ENCODE results near the gene LRRTM2.
"Not testable (repeated sequence)": the region's sequence is repeated elsewhere in the genome, so short reads cannot be mapped to it uniquely, and the experiment has no call there.

LRRTM2 gene, protein sequence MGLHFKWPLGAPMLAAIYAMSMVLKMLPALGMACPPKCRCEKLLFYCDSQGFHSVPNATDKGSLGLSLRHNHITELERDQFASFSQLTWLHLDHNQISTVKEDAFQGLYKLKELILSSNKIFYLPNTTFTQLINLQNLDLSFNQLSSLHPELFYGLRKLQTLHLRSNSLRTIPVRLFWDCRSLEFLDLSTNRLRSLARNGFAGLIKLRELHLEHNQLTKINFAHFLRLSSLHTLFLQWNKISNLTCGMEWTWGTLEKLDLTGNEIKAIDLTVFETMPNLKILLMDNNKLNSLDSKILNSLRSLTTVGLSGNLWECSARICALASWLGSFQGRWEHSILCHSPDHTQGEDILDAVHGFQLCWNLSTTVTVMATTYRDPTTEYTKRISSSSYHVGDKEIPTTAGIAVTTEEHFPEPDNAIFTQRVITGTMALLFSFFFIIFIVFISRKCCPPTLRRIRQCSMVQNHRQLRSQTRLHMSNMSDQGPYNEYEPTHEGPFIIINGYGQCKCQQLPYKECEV

DNA sequence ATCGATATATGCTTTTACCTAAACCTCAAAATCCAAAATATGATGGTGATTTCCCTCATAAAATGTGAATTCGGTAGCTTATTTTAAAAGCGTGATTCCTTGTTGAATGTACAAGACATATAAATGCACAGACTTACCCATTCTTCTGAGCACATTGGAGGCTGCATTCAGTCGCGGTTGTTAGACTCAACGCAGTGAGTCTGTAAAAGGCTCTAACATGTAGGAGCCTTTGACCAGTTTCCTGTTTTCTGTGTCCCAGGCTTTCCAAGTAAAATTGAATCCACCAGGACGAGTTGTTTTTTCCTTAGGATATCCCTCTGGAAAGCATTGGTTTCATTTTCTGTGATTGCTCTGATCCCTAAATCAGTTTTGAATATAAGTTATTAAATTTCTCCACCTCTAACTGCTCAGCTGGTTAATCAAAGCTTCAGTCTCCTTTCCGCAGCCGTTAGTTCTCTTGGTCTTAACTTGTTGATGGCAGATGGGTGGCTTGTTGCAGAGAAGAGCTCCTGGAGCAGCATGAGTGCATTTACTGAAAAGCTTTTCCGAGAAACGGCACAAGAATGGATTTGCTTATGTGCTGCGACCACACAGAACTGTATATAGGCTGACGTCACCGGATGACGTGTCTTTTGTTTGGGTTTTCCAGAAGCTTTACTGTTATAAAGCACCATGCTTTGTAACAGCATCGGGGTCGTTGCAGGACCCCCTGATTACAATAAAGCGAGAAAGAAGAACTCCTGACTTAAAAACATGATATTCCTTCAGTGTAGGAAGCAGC, at the start of gene LRRTM2:
Gene LRRTM2, minus strand, starts transcription at position 565 of the 781 bp plus-strand sequence. Its CDS starts 424 bp downstream, at position 141.
- no peak for DNase-seq (ENCODE audit: low read depth in 2 of 2)

DNA sequence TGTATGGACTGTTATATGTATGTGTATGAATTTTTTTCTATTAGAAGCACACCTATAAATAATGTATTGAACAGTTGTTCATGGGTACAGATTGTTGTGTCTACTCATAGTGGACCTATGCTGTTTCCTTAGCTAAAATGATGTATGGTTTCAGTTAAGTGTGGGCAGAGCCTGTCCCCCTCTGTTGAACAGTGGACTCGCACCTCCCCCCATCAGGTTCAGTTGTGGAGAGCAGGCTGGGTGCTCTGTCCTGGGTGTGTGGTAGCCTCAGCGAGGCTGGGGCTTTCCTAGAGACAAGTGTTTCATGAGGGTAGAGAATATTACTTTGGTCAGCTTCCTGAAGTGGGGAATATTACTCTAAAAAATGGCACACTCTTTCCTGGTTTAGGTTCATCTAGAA, 47.4 kb upstream of the LRRTM2 start:
- no peak for DNase-seq (ENCODE audit: low read depth in 2 of 2)

DNA sequence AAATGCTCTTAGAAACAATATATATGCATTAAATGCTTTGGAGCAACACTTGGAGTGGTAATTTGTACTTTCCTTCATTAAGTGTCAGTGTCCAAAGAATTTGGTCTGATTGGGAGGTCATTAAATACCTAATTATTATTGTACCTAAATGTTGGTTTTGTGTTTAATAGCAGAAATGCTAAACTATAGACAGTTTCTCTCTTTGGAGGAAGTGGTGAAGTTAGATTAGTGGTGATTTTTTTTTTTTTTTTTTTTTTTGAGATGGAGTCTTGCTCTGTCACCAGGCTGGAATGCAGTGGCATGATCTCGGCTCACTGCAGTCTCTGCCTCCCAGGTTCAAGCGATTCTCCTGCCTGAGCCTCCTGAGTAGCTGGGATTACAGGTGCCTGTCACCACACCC, 46.2 kb upstream of the LRRTM2 start:
- DNase-seq (ENCODE audit: low read depth in 2 of 2): not testable (repeated sequence)

- no peak for DNase-seq (ENCODE audit: low read depth in 2 of 2)
Observed at GRCh38 chr5:138920181-138920580, 45.0 kb upstream of the LRRTM2 start.

DNA sequence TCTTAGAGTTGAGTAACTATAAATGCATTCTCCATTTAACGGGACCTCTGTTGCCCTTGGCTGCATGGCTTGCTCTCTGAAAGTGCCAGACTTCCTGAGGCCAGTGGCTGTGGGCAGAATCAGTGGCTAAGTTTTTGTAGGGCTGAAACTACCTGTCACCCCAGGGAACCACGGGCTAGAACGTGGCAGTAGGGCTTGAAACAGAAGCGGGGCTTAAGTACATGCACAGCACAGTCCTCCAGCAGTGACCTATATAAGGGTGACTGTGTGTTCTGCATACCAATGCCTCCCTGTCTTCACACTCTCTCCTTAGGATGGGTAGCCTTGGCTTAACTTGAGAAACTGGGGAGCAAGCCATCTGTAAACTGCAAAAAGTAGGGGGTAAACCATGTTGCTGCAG, 43.6 kb upstream of the LRRTM2 start:
- DNase-seq (ENCODE audit: low read depth in 2 of 2): no peak

DNA sequence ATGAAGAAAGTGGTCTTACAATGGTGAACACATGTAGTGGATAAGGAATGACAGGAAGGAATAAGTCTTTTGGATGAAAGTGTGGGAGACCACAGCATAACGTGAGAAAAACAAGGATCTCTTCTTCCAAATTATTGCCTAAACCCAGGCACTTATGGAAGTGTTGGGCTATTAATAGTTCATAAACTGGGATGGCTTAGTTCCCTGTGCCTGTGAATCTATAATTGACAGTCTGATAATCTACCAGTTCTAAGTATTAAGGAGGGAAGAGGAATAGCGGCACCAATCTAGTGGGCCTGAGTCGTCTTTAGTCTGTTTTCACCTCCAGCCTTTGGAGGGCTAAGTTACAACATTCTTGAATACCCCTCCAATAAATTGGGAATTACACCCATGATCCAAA, 39.2 kb upstream of the LRRTM2 start:
- no peak for DNase-seq (ENCODE audit: low read depth in 2 of 2)

DNA sequence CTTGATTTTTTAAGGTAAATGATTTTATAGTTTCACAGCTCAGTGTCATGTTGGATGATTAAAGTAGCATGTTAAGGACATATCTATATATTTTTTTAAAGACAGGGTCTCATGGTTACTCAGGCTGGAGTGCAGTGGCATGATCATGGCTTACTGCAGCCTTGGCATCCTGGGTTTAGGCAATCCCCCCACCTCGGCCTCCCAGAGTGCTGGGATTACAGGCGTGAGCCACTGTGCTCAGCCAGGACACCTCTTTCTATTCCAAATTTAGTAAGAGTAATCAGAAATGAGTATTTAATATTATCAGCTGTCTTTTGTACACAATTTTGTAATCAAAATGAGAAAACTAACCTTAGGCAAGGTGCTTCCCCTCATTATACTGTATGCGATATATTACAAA, 38.6 kb upstream of the LRRTM2 start:
- no peak for DNase-seq (ENCODE audit: low read depth in 2 of 2)

GRCh38 chr5:138912093-138912492, 37.0 kb upstream of the LRRTM2 start:
- no peak for DNase-seq (ENCODE audit: low read depth in 2 of 2)

GRCh38 chr5:138911441-138911840, 36.3 kb upstream of the LRRTM2 start:
- DNase-seq (ENCODE audit: low read depth in 2 of 2): no peak

DNA sequence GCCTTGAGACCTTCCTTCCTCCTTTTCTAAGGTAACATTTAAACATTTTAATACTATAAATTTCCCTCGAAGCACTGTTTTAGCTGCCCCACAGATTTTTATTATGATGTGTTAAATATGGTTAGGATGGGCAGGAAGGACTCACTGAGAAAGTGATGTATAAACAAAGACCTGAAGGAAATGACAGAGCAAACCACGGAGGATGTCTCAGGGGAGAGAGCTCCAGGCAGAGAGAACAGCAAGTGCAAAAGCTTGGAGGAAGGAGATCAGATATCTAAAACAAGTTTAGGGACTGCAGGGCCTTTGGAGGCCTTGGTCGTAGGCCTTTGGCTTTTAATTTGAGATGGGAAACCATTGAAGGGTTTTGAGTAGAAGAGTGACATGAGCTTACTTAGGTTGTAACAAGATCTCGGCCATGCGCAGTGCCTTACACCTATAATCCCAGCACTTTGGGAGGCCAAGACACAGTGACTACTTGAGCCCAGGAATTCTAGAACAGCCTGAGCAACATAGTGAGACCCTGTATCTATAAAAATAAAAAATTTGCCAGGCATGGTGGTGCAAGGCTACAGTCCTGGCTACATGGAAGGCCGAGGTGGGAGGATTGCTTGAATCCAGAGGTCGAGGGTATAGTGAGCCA, 35.5 kb upstream of the LRRTM2 start:
- DNase-seq (ENCODE audit: low read depth in 2 of 2): no peak

GRCh38 chr5:138909734-138910133, 34.6 kb upstream of the LRRTM2 start:
- no peak for DNase-seq (ENCODE audit: low read depth in 2 of 2)

DNA sequence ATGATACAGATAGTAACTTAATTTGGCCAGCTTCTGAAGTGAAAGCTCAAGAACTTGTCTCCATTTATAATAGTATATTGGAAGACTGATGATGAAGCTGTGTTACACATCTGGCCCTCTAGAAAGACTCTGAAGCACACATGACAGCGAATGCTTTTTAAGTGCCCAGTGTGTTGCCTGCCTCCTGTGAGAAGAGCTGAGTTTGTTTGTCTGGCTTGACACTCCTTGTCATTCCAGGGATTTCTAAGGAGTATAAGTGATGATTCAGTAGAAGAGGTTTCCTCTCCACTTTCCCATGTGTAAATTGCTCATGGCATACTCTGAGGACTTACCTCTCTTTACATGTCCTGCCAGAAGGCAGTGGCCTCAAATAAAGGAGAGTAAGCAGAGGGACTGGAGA, 30.4 kb upstream of the LRRTM2 start:
- DNase-seq (ENCODE audit: low read depth in 2 of 2): no peak

- no peak for DNase-seq (ENCODE audit: low read depth in 2 of 2)
Observed at GRCh38 chr5:138903130-138903775, 28.1 kb upstream of the LRRTM2 start.

DNA sequence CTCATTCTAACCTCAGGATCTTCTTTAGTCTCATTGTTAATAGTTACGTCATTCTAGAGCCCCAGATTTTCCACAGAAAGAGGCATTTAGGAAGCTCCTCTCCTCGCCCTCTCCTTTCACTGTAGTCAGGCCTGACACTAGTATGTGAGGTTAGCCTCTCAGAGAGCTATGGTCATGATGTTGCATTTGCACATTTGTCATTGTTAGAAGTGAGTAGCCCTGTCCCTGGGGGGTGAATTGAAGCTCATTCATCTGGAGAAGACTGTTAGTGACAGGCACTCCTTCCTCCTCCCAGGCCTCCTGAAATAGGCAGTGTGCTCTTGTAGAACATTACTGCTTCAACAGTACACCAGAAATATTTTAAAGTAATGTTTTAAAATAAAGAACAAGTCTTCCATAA, 26.6 kb upstream of the LRRTM2 start:
- no peak for DNase-seq (ENCODE audit: low read depth in 2 of 2)

DNA sequence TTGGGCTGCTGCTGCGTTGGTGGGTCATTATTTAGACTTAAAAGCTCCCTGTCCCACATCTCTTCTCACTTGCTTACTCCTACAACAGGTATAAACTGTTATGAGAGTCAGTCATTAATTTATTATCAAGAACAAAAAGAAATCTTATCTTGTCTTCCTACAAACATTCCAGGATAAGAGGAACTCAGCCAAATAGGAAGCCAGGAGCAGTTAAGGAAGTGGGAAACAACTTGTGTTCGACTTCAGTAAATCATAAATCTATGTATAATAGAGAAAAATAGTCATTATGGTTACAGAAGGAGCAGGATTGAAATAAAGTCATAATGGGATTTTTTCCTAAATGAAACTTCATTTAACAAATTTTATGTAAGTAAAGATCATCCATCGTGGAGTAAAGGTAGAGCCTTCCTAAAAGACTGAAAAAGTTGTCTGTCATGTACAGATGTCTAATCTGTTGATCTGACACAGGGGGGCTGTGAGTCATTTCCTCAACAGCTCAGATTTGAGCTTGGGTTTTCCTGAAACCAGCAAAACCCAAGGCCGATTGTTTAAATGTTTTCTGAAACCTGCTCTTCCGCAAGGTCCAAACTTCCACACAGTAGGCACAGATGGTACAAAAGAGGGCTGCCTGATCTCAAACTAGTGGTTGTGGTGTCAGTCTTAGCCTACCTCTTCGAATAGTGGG, 25.3 kb upstream of the LRRTM2 start:
- no peak for DNase-seq (ENCODE audit: low read depth in 2 of 2)

GRCh38 chr5:138898742-138899141, 23.6 kb upstream of the LRRTM2 start:
- no peak for DNase-seq (ENCODE audit: low read depth in 2 of 2)

DNA sequence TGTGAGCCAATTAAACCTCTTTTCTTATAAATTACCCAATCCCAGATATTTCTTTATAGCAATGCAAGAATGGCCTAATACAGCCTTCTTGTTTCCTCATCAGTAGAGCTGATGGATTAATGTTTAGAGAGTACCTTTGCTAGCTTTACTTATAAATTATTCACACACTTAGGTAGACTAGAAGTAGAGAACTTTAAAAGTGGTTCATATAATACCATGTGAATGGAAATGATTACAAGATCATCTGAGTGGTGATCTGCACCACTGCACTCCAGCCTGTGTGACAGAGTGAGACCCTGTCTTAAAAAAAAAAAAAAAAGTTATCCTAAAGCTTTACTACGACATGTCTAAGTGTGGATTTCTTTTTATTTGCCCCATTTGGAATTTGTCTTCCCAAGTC, 23.2 kb upstream of the LRRTM2 start:
- DNase-seq (ENCODE audit: low read depth in 2 of 2): no peak

DNA sequence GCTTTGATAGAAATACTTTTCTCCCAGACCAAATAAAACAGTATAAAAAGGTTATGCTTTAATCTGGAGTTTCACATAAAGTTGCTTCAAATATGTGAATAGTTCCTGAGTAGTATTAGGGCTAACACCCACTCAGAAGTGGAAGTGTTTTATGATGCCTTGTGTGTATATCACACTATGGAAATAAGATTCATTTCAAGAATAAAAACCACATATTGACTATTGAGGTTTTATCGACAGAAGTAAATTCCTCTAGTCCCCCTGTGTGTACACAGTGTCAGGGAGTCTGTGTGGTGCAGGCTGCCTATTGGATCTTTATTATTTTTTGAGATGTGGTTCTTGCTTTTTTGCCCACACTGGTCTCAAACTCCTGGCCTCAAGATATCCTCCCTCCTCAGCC, 20.8 kb upstream of the LRRTM2 start:
- DNase-seq (ENCODE audit: low read depth in 2 of 2): no peak

DNA sequence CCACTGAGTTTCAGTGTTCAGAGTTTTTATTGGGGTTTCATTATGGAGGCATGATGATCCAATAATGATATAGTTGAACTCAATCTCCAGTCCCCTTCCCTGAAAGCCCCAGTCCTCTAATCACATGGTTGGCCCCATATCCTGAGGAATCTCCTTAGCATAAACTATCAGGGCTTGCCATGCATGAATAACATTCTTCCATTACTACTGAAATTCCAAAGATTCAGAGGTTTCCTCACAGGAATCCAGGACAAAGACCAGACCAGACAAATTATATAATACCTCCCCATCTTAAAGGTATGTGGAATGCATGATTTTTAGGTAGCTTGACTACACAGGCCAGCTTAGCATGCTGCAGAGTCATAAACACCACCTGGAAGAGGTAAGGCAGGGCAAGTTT, 15.5 kb upstream of the LRRTM2 start:
- no peak for DNase-seq (ENCODE audit: low read depth in 2 of 2)

- no peak for DNase-seq (ENCODE audit: low read depth in 2 of 2)
Observed at GRCh38 chr5:138889994-138890393, 14.9 kb upstream of the LRRTM2 start.

- DNase-seq (ENCODE audit: low read depth in 2 of 2): no peak
Observed at GRCh38 chr5:138884554-138884953, 9.4 kb upstream of the LRRTM2 start.
